GM19099 (cell line): ENCODE data around the gene PTPRN2.

Experiments
- POLR2A ChIP-seq: IDR thresholded peaks from 3 replicates; pipeline ENCODE4 v1.6.1; 2011; ENCODE audit warnings: low read depth; ENCODE audit not compliant: insufficient read length; ENCODE audit errors: extremely low read depth

The PTPRN2 gene

GRCh38 chr7:157667731-157668130 lies 919.9 kb downstream of the PTPRN2 start:
- TF ChIP-seq POLR2A: no peak

GRCh38 chr7:157667261-157667660 lies 920.4 kb downstream of the PTPRN2 start:
- TF ChIP-seq POLR2A: no peak

GRCh38 chr7:157666530-157667040 lies 921.0 kb downstream of the PTPRN2 start:
- no peak for TF ChIP-seq POLR2A

DNA sequence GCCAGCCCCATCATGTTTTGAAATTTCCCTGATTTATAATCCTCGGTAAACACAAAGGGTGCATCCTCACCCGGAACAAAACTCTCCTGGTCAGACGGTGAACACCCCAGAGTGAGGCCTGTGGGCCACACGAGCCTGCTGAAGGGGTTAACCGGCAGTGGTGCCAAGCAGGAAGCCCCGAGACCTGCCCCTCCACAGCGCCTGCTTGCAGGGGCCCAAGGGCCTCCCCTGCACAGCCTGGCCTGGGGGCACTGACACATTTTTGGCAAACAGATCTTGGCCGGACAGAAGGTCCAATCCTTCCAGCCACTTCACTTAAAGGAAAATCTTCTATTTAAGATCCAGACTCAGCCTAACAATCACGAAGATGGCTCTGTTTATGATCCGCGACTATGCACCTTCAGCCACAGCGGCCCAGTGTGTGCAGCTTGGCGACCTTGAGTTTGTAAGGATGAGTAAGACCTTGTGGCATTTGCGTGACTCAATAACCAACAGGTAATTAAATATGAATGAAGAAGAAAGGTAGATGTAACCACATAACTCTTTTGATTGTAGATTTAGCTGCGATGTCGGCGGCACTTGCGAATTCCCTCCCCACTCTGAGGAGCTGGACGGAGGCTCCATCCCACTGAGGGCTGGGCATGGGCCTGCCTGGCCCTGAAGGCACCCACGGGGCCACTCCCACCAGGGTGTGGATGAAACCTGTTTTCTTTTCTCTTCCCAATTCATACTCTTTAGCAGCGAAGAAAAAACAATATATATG lies 922.6 kb downstream of the PTPRN2 start:
- no peak for TF ChIP-seq POLR2A

GRCh38 chr7:157664034-157664433 lies 923.6 kb downstream of the PTPRN2 start:
- no peak for TF ChIP-seq POLR2A

GRCh38 chr7:157662981-157663716 lies 924.5 kb downstream of the PTPRN2 start:
- TF ChIP-seq POLR2A: no peak

- TF ChIP-seq POLR2A: no peak
These were observed 925.4 kb downstream of the PTPRN2 start for GRCh38 chr7:157662110-157662791.

GRCh38 chr7:157661611-157661975 lies 926.0 kb downstream of the PTPRN2 start:
- TF ChIP-seq POLR2A: no peak

GRCh38 chr7:157660971-157661610 lies 926.5 kb downstream of the PTPRN2 start:
- no peak for TF ChIP-seq POLR2A

DNA sequence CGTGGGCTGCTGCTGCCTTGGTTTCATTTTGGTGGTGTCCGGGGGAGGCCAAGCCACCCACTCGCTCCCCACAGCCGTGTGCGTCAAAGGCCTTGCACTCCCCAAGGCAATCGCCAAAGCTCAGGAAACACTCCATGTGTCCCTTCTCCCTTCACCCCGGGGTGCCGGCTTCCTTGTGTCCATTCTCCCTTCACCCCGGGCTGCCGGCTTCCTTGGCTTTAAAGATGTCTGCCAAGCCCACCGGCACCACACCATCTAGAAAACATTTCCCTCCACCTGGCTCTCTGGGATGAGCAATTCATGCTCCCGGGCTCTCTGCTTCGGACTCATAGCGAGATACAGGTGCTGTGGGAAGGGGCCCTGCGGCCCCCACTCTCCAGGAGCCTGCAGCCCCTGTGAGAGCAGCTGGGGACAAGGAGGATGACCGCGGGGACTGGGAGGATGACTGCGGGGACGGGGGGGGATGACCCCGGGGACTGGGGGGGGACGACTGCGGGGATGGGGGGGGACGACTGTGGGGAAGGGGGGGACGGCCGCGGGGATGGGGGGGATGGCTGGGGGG lies 928.7 kb downstream of the PTPRN2 start:
- TF ChIP-seq POLR2A: no peak

DNA sequence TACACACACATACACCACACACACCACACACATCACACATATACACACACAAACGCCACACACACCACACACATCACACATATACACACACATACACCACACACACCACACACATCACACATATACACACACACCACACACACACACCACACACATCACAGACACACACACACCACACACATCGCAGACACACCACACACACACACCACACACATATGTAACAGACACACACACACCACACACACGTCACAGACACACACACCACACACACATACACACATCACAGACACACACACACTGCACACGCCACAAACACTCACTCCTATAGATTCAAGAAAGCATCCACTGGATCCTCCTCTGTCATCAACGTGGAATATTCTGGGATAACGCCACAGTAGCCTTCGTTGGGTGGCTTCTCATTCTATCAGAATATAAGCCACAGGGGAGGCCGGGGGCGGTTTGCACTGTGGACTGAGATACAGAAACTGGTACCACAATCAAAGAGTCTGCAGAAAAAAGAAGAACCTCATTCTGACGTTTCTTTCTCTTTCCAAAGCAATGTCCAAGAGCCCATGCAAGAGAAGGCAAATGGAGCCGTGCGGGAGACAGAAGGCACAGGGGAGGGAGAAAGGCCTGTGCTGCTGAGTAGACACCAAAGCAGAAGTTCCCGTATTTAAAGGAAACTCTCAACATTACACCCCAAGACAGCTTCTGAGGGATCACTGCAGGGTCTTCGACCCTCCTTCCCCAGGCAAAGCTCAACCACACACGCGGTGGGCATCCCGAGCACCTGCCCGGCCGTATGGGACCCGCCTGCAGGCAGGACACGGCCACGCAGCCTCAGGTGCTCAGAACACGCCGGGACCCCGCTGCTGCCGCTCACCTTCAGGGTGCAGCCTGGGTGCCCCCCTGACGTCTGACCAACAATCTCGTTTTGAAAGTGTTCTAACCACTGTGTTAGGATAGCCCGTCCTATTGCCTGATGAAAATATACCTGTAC lies 929.6 kb downstream of the PTPRN2 start:
- TF ChIP-seq POLR2A: no peak

DNA sequence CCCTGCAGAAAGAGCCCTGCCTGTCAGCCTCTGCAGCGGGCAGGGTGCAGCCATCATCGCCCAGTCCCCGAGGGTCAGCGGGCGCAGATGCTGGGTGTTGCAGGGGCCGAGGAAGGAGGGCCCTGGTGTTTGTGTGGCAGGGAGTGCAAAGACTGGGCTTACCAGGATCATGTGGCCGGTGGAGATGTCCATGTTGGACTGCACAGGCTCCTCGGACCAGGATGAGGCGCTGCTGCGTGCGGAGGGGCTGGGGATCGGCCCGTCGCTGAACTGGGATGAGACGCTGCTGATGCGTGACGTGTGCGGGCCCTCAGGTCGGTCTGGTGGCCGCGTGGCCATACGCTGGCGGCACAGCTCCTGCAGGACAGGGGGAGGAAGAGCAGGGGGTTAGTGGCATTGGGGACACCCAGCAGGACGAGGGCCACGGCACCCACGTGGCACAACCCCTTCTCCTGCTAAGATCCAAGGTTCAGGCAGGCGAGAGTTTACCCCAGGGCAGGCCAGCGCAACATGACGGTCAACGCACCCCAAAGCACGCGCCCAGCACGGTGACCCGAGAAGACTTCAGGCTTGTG lies 931.3 kb downstream of the PTPRN2 start:
- no peak for TF ChIP-seq POLR2A

DNA sequence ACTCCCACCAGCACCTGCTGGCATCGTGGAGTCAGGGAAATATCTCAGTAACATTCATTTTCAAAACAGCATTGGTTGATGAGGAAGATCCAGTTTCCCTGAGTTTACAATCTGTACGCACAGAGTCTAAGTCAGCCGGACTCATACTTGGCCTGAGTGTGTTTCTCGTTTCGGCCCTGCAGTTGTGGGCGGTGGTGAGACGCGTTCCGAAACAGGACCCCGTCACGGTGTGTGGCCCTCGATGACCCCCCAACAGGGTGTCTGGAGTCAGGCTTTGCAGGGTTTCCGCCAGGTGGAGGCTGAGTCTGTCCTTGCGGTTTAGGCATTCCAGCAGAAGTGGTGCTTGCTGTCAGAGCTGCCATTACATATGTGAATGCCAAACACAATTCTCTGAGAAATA lies 933.3 kb downstream of the PTPRN2 start:
- TF ChIP-seq POLR2A: no peak
